Activated CD8-positive, alpha-beta memory T cell treated with anti-CD3 and anti-CD28 coated beads, Interleukin-2, amount 50 U/mL, for 4 hours (primary cell): ENCODE measurements around the gene HDAC1.
A peak's percentile ranks its signal among the peaks of the same experiment; 100 is the strongest.
"Not testable (repeated sequence)": the region's sequence is repeated elsewhere in the genome, so short reads cannot be mapped to it uniquely, and the experiment has no call there.

ENCODE experiments used
- DNase-seq: peaks from one replicate; pipeline ENCODE4 v3.0.0-alpha.2; 2020

Gene HDAC1

DNA sequence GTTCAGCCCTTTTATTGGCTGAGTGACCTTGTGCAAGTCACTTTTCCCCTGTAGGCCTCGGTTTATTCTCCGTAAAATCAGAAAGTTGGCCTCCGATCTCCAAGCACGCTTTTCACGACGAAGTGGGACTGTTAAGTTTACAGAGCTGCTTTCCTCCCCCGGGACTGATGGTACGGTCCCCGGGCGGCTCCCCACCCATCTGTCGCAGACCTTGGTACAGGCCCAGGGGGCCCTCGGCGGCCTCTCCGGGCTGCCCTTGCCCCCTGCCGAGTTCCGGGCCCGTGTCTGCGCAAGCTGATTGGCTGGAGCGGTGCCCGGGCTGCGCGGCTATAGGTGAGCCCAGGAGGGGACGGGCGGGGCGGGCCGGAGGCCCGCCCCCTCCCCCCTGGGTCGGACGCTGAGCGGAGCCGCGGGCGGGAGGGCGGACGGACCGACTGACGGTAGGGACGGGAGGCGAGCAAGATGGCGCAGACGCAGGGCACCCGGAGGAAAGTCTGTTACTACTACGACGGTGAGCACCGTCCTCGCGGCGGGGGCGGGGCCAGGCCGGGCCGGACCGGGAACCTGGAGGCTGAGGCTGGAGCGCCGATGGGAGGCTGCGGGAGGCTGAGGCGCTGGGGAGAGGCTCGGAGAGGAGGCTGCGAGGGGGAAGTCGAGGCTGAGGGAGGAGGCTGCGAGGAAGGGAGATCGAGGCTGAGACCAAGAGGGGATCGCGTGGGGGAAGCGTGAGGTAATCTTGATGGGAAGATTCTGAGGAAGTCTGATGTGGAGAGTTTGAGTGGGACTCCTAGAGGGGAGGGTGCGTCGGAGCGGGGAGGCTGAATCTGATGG, at the start of gene HDAC1:
TSS of gene HDAC1 (plus strand) at position 376 of the 831 bp plus-strand sequence. CDS start at position 463, 87 bp downstream.
- peak; percentile 95 for DNase-seq

DNA sequence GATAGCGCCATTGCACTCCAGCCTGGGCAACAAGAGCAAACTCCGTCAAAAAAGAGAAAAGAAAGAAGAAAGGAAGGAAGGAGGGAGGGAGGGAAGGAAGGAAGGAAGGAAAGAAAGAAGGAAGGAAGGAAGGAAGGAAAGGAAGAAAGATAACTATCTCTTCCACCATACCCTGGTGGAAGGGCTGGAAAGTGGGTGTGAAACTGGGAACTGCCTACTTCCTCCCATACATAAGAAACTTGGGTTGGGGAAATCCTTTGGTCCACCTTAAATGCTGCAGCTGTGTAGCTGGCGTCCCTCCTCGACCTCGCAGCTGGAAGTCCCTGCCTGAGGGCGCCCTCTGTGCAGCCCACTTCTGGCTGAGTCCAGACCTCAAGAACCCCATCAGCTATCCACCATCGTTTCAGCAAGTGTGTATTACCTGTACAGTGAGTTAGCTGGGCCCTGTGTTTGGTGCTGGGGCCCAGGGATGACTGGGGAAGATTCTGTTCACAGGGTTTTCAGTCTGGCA, 49.5 kb upstream of the HDAC1 start:
- no peak for DNase-seq

DNA sequence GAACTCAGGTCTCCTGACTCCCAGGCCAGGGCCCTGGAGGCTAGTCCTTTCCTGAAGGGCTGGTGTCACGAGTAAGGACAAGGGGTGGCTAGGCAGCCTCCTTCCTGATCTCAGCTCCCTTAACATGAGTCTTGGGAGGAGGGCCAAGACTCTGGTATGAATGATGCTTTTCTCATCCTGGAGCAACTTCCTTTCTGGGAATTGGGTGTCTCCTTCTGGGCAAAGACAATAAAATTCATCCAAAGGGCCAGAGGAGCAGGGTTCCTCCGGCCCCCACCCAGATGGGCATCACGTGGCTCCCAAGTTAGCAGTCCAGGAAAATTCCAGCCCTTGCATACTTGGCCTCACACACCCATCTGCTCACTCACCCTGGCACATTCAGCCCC, 45.0 kb upstream of the HDAC1 start, which contains the start of gene FAM167B:
TSS of gene FAM167B (plus strand) at position 335 of the 386 bp plus-strand sequence. CDS start 200 bp downstream, outside the sequence.
- no peak for DNase-seq

DNA sequence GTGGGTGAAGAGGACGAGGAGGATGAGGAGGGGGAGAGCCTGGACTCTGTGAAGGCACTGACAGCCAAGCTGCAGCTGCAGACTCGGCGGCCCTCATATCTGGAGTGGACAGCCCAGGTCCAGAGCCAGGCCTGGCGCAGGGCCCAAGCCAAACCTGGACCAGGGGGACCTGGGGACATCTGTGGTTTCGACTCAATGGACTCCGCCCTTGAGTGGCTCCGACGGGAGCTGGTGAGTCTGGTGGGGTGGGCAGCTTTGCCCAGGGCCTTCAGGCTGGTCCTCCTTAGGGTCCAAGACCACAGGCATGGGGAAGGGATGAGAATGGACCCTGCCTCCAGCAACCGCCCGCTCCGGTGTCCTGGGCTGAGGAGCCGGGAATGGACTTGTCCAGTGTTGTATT, 44.4 kb upstream of the HDAC1 start:
- no peak for DNase-seq

DNA sequence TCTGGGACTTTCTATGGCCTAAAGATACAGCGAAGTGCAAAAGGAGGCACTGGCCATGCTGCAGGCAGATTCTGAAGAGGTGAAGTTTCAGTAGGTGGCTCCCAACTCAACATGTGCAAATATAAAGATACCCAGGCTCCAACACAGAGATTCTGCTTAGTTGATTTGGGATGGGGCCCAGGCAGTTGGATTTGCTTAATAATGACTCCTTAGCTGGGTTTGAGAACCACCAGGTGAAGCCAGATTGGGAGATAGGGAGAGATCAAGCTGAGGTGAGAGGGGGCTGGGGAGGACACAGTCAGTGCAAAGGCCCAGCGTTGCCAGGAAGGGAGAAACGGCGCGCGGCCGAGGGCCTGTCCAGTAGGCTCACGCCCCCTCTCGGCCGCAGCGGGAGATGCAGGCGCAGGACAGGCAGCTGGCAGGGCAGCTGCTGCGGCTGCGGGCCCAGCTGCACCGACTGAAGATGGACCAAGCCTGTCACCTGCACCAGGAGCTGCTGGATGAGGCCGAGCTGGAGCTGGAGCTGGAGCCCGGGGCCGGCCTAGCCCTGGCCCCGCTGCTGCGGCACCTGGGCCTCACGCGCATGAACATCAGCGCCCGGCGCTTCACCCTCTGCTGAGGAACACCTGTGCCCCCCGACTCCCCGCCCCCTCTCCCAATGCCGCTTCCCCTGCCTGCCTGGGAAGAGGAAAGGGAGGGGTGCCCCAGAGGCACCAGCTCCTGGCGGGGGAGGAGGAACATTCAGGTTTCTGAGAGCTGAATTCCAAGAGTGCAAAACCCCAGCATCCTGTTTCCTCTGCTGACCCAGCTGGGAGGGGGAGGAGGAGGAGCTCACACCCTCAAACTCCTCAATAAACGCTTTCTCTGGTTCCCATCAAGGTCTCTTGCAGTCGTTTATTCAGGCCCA, 43.6 kb upstream of the HDAC1 start:
- peak; percentile 77 for DNase-seq

DNA sequence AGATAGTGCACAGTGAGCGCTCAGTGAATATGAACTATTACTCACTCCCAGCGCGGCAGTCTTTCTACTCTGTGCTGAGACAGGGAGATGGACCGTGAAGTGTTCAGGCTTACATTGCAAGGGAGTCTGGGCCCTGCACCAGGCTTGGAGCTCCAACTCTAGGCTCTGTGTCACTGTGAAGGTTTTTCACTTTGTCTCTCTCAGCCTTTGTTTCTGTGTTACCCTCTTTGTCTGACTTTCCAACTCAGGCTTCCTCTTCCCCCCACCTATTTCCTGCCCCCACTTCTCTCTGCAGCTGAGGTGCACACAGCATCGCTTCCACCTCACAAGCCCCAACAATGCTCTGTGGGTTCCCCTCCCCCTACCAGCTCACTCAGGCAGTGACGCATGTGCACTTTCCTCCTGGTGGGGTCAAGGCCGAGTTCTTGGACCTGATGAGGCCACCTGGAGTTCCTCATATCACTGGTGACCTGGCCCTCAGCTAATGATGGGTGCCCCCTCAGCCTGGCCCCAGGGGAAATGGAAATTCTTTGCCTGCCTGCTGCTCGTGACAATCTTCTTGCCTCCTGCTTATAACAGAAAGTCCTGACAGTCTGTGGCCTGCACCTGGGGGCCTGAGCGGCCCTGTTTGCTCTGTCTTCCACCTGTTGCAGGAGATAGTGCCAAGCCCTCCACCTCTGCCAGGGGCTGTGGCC, 41.9 kb upstream of the HDAC1 start:
- peak; percentile 79 for DNase-seq

DNA sequence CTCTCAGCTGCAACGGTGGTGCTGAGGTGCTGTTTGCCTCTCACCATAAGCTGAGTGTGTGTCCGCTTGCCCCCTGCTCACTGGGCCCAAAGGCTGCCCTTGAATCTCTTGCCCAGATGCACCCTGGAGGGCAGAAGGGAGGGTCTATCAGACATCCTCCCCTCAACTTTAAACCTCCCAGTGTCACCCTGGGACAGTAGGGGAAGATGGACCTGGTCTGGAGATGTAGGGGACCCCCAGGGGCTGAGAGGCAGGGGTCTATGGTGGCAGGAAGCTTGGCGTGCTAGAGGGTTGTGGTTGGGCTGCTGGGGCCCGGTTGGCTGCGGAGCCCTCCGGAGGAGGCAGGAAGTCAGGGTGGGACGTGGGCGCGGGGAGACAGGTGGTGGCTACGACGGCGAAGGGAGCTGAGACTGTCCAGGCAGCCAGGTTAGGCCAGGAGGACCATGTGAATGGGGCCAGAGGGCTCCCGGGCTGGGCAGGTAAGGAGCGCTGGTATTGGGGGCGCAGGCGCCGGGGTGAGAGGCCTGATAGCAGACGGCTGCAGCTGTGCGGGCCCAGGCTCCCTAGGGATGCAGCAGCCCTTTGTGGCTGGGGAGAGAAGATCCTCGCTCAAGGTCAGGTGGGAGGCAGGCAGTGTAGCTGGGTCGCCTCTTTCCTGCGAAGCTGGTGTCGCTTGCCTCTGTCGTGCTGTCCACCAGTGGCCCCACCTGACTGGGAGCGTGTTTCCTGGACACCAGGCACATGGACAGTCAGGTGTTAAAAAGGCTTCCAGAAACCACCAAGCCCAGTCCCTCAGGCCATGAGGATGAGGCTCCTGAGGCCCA, 40.8 kb upstream of the HDAC1 start, which contains the start of gene LCK:
TSS of gene LCK (plus strand) at position 373 of the 824 bp plus-strand sequence. CDS start 23,065 bp downstream, outside the sequence.
- DNase-seq = peak; percentile 64

DNA sequence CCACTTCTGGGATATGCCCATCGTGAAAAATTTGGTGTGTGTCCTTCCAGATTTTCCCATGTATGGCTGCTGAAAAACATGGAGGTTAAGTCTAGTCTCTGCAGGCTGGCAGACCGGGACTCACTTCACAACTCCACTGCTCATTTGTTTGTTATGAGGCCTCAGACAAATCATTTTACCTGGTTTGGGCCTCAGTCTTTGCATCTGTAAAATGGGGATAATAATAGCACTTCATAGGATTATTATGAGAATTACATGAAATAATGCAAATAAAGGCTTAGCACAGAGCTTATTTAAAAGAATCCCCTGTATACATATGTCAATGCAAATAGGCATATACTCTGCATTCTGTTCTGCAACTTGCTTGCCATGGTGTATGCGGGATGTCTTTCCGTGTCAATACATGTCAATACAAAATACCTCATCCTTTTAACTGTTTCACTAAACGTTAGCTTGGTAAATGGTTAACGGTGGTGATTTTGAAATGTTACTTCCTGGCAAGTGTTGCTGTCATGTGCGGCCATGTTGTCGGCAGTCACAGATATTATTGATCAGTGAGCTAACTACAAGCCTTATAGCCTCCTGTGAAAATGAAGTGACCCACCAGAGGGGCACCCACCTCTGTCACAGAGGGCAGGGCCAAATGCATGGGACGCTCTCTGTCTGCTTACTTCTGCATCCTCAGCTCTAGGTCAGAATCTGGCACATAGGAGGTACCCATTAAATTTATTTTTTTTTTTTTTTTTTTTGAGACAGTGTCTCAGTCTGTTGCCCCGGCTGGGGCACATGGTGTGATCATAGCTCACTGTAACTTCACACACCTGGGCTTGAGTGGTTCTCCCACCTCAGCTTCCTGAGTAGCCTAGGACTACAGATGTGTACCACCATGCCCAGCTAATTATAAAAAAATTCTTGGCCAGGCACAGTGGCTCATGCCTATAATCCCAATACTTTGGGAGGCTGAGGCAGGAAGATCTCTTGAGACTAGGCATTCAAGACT, 36.5 kb upstream of the HDAC1 start:
- no peak for DNase-seq

DNA sequence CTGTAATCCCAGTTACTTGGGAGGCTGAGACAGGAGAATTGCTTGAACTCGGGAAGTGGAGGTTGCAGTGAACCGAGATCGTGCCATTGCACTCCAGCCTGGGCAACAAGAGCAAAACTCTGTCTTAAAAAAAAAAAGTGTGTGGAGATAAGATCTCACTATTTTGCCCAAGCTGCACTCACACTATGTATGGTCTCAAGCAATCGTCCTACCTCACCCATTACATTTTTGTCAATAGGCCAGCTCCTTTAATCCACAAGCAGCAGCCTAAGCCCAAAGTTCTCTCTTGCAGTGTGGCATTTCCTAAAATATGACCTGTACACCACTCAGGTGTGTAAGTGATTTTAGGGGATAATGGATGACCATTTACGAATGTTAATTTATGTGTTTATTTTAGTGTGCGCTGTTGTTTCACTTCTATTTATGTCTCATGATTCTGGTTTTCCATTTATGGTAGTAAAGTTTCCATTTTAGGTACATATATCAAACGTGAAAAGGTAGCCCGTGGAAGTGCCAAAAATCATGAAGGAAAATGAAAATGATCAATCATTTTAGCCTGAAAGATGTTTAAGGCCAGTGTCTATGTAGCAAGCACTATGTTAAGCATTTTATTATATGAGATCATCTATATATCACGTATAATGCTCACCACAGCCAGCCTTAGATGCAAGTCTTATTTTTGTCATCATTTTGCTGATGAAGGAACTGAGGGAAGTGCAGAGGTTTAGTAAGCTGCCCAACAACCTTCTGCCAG, 35.2 kb upstream of the HDAC1 start:
- no peak for DNase-seq

DNA sequence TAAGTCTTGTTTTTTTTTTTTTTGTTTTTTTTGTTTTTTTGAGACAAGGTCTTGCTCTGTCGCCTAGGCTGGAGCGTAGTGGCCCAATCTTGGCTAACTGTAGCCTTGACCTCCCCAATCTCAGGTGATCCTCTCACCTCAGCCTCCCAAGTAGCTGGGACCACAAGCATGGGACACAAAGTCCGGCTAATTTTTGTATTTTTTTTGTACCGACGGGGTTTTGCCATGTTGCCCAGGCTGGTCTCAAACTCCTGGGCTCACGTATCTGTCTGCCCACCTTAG, 34.7 kb upstream of the HDAC1 start:
- no peak for DNase-seq

DNA sequence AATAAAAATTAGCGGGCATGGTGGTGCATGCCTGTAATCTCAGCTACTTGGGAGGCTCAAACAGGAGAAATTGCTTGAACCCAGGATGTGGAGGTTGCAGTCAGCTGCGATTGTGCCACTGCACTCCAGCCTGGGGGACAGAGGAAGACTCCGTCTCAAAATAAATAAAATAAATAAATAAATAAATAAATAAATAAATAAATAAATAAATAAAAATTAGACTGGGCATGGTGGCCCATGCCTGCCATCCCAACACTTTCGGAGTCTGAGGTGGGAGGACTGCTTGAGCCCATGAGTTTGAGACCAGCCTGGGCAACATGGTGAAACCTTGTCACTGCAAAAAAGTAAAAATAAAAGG, 28.7 kb upstream of the HDAC1 start:
- not testable (repeated sequence) for DNase-seq

DNA sequence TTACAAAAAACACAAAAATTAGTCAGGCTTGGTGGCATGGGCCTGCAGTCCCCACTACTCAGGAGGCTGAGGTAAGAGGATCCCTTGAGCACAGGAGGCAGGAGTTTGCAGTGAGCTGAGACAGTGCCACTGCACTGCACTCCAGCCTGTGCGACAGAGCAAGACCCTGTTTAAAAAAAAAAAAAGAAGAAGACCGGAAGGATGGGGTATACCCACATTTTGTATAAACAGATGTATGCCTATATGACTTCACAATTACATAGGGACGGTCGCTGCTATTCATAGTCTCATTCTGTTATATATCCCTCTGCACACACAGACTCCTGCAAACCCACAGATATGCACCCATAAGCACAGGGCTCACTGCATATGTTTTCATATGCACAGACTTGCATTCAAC, 28.1 kb upstream of the HDAC1 start:
- DNase-seq = no peak

DNA sequence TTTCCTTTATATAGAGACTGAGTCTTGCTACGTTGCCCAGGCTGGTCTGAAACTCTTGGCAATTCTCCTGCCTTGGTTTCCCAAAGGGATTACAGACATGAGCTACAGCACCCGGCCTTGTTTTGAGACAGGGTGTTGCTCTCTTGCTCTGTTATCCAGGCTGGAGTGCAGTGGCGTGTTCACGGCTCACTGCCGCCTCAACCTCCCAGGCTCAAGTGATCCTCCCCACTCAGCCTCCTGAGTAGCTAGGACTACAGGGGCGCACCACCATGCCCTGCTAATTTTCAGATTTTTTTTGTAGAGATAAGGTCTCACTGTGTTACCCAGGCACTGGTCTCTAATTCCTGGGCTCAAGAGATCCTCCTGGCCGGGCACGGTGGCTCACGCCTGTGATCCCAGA, 26.0 kb upstream of the HDAC1 start:
- DNase-seq = no peak

DNA sequence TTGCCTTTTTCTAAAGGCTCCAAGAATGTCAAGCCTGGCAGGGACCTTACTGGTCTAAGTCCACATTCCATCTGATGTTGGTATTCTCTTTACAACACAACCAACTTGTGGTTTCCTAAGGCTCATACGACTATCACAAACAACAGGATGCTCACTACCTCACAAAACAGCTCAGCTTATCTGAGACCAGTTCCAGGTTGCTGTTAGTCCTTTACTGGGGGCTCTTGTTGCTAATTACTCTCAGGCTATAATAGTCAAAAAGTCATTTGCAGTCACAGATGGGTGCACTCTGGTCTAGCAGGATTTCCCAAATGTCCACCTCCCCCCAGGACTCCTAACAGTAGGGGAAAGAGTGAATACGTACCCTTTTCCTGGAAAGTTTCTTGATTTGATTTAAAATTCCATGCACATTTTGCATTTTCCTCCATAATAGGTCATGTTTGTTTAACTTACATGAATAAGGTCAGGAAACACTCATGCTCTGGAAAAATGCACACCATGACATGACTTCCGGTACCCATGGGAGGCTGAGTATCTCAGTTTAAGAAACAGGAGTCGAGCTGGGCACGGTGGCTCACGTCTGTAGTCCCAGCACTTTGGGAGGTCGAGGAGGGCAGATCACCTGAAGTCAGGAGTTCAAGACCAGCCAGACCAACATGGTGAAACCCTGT, 24.8 kb upstream of the HDAC1 start:
- no peak for DNase-seq

DNA sequence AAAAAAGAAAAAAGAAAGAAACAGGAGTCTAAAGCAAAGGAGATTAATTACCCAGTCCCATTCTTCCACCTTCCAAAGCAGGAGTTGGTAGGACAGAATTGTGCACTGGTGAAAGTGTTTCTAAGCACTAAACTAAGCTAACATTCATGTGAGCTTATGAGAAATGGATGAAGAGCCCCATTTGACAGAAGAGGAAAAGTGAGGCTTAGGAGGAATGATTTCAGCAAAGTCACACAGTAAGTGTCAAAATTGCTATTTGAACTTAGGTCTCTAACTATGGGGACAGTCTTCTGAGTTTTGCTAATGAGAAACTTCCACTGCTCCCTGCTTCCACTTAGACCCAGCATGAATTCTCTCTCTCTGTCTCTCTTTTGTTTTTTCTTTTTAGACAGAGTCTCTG, 22.1 kb upstream of the HDAC1 start:
- DNase-seq = no peak

DNA sequence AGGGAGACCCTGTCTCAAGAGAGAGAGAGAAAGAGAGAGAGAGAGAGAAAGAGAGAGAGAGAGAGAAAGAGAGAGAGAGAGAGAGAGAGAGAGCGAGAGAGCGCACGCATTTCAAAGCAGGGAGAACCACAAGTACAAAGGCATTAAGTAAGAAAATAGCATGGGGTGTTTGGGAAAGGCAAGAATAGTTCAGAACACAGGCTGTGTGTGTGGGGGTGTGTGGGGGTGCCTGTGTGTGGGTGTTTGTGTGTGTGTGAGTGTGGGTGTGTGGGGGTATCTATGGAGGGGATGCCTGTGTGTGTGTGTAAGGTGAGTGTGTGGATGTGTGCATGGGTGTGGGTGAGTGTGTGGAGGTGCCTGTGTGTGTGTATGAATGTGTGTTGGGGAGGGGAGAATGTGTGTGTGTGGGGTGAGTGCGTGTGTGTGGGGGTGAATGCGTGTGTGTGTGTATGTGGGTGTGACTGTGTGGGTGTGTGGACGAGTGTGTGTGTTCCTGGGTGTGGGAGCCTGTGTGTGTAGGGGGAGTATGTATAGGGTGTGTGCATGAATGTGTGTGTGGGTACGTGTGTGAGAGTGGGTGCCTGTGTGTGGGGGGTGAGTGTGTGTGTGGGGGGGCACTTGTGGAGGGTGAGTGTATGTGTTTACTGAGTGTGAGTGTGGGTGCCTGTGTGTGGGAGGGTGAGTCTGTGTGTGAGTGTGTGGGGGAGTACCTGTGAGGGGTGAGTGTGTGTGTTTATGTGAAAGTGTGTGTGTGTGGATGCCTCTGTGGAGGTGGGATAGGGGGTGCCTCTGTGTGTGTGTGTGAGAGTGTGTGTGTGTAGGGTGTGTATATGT, 19.1 kb upstream of the HDAC1 start:
- peak; percentile 49 for DNase-seq

DNA sequence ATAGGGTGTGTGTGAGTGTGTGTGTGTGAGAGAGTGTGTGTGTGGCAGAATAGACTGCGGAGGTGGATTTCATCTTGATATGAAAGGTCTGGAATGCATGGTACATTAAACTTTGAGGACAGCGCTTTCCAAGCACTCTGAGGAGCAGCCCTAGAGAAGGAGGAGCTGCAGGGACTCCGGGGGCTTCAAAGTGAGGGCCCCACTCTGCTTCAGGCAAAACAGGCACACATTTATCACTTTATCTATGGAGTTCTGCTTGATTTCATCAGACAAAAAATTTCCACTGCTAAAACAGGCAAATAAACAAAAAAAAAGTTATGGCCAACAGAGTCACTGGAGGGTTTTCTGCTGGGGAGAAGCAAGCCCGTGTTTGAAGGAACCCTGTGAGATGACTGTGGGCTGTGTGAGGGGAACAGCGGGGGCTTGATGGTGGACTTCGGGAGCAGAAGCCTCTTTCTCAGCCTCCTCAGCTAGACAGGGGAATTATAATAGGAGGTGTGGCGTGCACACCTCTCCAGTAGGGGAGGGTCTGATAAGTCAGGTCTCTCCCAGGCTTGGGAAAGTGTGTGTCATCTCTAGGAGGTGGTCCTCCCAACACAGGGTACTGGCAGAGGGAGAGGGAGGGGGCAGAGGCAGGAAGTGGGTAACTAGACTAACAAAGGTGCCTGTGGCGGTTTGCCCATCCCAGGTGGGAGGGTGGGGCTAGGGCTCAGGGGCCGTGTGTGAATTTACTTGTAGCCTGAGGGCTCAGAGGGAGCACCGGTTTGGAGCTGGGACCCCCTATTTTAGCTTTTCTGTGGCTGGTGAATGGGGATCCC, 18.3 kb upstream of the HDAC1 start:
- DNase-seq = peak; percentile 84
